Stomach smooth muscle (tissue), 2 donors: ENCODE measurements around the gene LRP1-AS.

Experiments used
- H3K27ac ChIP-seq: one replicate; pipeline ENCODE4 v1.7.0; 2013; ENCODE audit warnings: mild to moderate bottlenecking, low read length, inconsistent platforms
- H3K27me3 ChIP-seq, 2 donors: one replicate each; pipeline ENCODE4 v1.7.0; 2013; ENCODE audit warnings: low read length in 2 of 2; ENCODE audit not compliant: insufficient read depth in 2 of 2, control insufficient read depth in 1 of 2
- H3K36me3 ChIP-seq, 2 donors: one replicate each; pipeline ENCODE4 v1.7.0; 2013; ENCODE audit warnings: low read length in 2 of 2; ENCODE audit not compliant: control insufficient read depth in 2 of 2, insufficient read depth in 2 of 2
- H3K4me1 ChIP-seq: one replicate; pipeline ENCODE4 v1.7.0; 2013; ENCODE audit warnings: low read length; ENCODE audit not compliant: control insufficient read depth, insufficient read depth
- H3K4me3 ChIP-seq, 2 donors: one replicate each; pipeline ENCODE4 v1.7.0; 2013; ENCODE audit warnings: low read length in 2 of 2
- H3K9ac ChIP-seq, 2 donors: one replicate each; pipeline ENCODE4 v1.7.0; 2013; ENCODE audit warnings: low read length in 2 of 2, mild to moderate bottlenecking in 1 of 2
- H3K9me3 ChIP-seq, 2 donors: one replicate each; pipeline ENCODE4 v1.7.0; 2013; ENCODE audit warnings: low read length in 2 of 2; ENCODE audit not compliant: control insufficient read depth in 2 of 2
- donor health status: healthy.
- donor health status: Pancreatic carcinoma.

Gene LRP1-AS

GRCh38 chr12:57190037-57190436 lies 42.6 kb upstream of the LRP1-AS start:
- H3K9ac ChIP-seq = no peak overlapping the region
- peaks cover 76 to 78% of the 10 kb centered on the region in 2 donors for H3K36me3 ChIP-seq

GRCh38 chr12:57188090-57188425 lies 40.6 kb upstream of the LRP1-AS start:
- peaks cover 74 to 75% of the 10 kb centered on the region in 2 donors for H3K36me3 ChIP-seq
- no peak overlapping the region for H3K9ac ChIP-seq
- no peaks in the 10 kb centered on the region for H3K27me3 ChIP-seq
- H3K4me3 ChIP-seq = no peak overlapping the region
- no peaks in the 10 kb centered on the region for H3K4me1 ChIP-seq
- no peaks in the 10 kb centered on the region for H3K9me3 ChIP-seq
- H3K27ac ChIP-seq = no peak overlapping the region

More at GRCh38 chr12:57190037-57190436, 42.6 kb upstream of the LRP1-AS start:
- Histone ChIP-seq H3K9me3 (no peaks in the 10 kb centered on the region), H3K27me3 (no peaks in the 10 kb centered on the region), H3K4me1 (no peaks in the 10 kb centered on the region), H3K27ac (no peak overlapping the region), H3K4me3 (no peak overlapping the region)

DNA sequence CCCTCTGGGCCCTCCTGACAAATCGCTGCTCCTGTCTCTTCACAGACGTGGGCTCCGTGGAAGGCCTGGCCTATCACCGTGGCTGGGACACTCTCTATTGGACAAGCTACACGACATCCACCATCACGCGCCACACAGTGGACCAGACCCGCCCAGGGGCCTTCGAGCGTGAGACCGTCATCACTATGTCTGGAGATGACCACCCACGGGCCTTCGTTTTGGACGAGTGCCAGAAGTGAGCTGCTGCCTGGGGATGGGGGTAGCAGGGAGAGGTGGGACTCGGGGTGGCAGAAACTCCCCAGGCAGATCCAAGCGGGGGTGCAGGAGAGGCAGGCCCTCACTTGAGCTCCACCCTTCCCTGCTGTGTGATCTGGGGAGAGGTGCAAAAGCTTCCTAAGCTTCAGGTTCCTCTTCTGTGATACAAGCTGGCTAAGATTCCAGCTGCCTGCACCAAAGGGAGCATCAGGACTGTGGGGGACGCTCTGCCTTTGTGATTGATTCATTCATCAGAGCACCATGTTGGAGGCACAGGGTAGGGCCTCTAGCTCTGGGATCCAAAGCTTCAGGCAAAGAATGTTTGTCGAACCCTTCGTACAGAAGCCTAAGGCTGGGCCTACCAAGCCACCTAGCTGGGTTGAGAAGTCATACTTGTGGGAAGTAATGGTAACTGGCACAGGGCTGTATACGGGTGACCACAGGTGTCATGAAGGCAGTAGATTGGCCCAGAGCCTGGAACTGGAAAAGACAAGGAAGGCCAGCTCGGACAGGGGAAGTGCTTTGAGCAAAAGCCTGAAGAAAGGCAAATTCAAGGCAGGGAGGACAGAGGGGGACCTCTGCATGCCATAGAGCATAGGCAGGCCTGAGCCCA lies 40.0 kb upstream of the LRP1-AS start:
- Histone ChIP-seq H3K4me1 (no peaks in the 10 kb centered on the region), H3K36me3 (peaks cover 69 to 70% of the 10 kb centered on the region in 2 donors), H3K4me3 (no peak overlapping the region), H3K9me3 (no peaks in the 10 kb centered on the region), H3K27ac (no peak overlapping the region), H3K9ac (no peak overlapping the region), H3K27me3 (no peaks in the 10 kb centered on the region)

- Histone ChIP-seq H3K36me3 (peaks cover 58 to 61% of the 10 kb centered on the region in 2 donors), H3K9me3 (no peaks in the 10 kb centered on the region), H3K27ac (no peak overlapping the region), H3K9ac (no peak overlapping the region), H3K27me3 (no peaks in the 10 kb centered on the region), H3K4me3 (no peak overlapping the region), H3K4me1 (no peaks in the 10 kb centered on the region)
Observed at GRCh38 chr12:57185906-57186508, 38.6 kb upstream of the LRP1-AS start.

DNA sequence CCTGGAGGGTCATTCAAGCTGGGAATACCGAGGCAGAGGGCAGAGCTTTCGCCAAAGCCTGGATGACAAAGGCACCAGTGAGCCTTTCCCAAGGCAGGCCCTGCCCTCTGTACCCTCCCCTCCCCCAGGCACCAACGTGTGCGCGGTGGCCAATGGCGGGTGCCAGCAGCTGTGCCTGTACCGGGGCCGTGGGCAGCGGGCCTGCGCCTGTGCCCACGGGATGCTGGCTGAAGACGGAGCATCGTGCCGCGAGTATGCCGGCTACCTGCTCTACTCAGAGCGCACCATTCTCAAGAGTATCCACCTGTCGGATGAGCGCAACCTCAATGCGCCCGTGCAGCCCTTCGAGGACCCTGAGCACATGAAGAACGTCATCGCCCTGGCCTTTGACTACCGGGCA lies 38.0 kb upstream of the LRP1-AS start:
- Histone ChIP-seq H3K27me3 (no peaks in the 10 kb centered on the region), H3K4me3 (no peak overlapping the region), H3K27ac (no peak overlapping the region), H3K9me3 (no peaks in the 10 kb centered on the region), H3K9ac (no peak overlapping the region), H3K36me3 (peaks cover 53 to 60% of the 10 kb centered on the region in 2 donors), H3K4me1 (no peaks in the 10 kb centered on the region)

DNA sequence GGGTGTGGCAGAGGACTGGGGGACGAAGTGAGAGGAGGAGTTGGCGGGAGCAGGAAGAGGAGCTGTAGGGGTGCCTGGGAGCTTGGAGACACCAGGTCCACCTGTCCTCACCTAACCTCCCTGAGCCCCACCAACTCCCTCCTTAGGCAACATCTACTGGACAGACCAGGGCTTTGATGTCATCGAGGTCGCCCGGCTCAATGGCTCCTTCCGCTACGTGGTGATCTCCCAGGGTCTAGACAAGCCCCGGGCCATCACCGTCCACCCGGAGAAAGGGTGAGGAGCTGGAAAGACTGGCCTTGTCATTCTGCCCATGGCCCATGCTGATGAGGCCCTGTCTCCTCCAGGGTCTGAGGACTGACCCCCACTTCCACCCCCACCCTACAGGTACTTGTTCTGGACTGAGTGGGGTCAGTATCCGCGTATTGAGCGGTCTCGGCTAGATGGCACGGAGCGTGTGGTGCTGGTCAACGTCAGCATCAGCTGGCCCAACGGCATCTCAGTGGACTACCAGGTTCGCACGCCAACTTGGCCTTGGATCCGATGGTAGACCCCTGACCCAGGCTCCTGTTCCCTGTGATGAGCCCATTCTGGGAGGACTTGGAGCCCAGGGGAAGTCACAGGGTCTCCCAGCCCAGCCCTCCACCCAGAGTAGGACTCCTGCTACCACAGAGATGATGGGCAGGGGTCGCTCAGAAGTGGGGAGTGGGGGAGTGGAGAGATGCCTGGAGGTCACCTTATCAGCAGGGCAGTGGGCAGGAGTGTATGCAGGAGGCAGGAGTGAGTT lies 36.7 kb upstream of the LRP1-AS start:
- Histone ChIP-seq H3K4me1 (no peaks in the 10 kb centered on the region), H3K9me3 (no peaks in the 10 kb centered on the region), H3K4me3 (no peak overlapping the region), H3K27ac (no peak overlapping the region), H3K27me3 (no peaks in the 10 kb centered on the region), H3K36me3 (peaks cover 58 to 69% of the 10 kb centered on the region in 2 donors), H3K9ac (no peak overlapping the region)

- no peak overlapping the region for H3K27ac ChIP-seq
- peak overlapping the region in 1 of 2 donors; percentile 22 for H3K4me3 ChIP-seq
- no peaks in the 10 kb centered on the region for H3K27me3 ChIP-seq
- peaks cover 61 to 68% of the 10 kb centered on the region in 2 donors for H3K36me3 ChIP-seq
- no peaks in the 10 kb centered on the region for H3K9me3 ChIP-seq
- no peaks in the 10 kb centered on the region for H3K4me1 ChIP-seq
- no peak overlapping the region for H3K9ac ChIP-seq
Observed at GRCh38 chr12:57182918-57183575, 35.6 kb upstream of the LRP1-AS start.

- Histone ChIP-seq H3K9ac (no peak overlapping the region), H3K27ac (no peak overlapping the region), H3K4me1 (no peaks in the 10 kb centered on the region), H3K9me3 (no peaks in the 10 kb centered on the region), H3K36me3 (peaks cover 59 to 66% of the 10 kb centered on the region in 2 donors), H3K4me3 (no peak overlapping the region), H3K27me3 (no peaks in the 10 kb centered on the region)
Observed at GRCh38 chr12:57181561-57182155, 34.2 kb upstream of the LRP1-AS start.

- H3K9ac ChIP-seq = no peak overlapping the region
- no peaks in the 10 kb centered on the region for H3K4me1 ChIP-seq
- no peak overlapping the region for H3K4me3 ChIP-seq
- H3K9me3 ChIP-seq = no peaks in the 10 kb centered on the region
- peaks cover 55 to 66% of the 10 kb centered on the region in 2 donors for H3K36me3 ChIP-seq
- no peak overlapping the region for H3K27ac ChIP-seq
- H3K27me3 ChIP-seq = no peaks in the 10 kb centered on the region
Observed at GRCh38 chr12:57181072-57181471, 33.7 kb upstream of the LRP1-AS start.
